D721Med (cell line): ENCODE results near the gene MXRA8.

ENCODE experiments used
- DNase-seq: peaks from one replicate; pipeline ENCODE4 v3.0.0; 2011; ENCODE audit warnings: low spot score; ENCODE audit not compliant: insufficient read length
- FAIRE-seq: peaks from 2 replicates; lab custom pipeline; 2011; peaks lifted over from hg19 to GRCh38; lab: Jason Lieb, UNC
- CTCF ChIP-seq: IDR thresholded peaks from 2 replicates; pipeline ENCODE4 v1.5.1; 2012; ENCODE audit warnings: mild to moderate bottlenecking, control low read depth; ENCODE audit not compliant: insufficient read depth; ENCODE audit errors: missing control alignments

The MXRA8 gene

DNA sequence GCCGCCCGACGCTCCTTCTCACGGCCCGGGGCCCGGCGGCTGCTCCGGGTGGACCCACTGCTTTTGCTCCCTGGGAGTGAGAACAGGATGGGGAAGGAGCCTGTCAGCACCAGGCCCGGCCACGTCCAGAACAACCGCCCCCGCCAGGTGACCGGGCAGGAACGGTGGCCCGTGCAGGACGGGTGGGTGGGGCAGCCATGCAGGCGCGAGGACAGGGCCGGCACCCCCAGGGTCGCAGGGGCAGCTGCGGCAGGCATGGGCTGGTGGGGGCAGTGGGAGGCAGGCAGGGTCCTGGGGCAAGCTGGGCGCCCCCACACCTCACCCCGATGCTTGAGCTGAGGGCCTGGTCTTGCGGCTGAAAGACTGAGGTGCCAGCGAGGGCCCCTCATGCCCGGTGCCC, 21.9 kb downstream of the MXRA8 start:
- FAIRE-seq = no peak

GRCh38 chr1:1335792-1336248, 22.5 kb downstream of the MXRA8 start:
- DNase-seq (no peak), FAIRE-seq (no peak)
- no peak for TF ChIP-seq CTCF

More for the DNA sequence above, 21.9 kb downstream of the MXRA8 start:
- no peak for DNase-seq
- TF ChIP-seq CTCF = no peak

- DNase-seq = no peak
- no peak for TF ChIP-seq CTCF
These were observed 23.1 kb downstream of the MXRA8 start for GRCh38 chr1:1335283-1335682.

GRCh38 chr1:1334835-1335234, 23.5 kb downstream of the MXRA8 start:
- FAIRE-seq = no peak
- DNase-seq = no peak
- no peak for TF ChIP-seq CTCF

More at GRCh38 chr1:1335283-1335682, 23.1 kb downstream of the MXRA8 start:
- FAIRE-seq = no peak

GRCh38 chr1:1333551-1334241, 24.7 kb downstream of the MXRA8 start:
- FAIRE-seq (no peak), DNase-seq (no peak)
- no peak for TF ChIP-seq CTCF

- no peak for DNase-seq
- no peak for TF ChIP-seq CTCF
- FAIRE-seq = no peak
These were observed 25.4 kb downstream of the MXRA8 start for GRCh38 chr1:1332774-1333480.
